HepG2 (cell line): ENCODE measurements around the gene DYDC2. TPM values are rescaled to one million over a fixed set of nuclear protein-coding genes. Genes with fewer than 3 reads are reported as not detected.

ENCODE experiments used
- EP300 ChIP-seq, 3 experiments: sonication (generic) in 1 of 3; formaldehyde crosslinking in 1 of 3; IDR thresholded peaks; 2 replicates each; pipeline versions ENCODE4 v1.5.1 to v1.6.1; 2011 to 2020; ENCODE audit warnings: low read depth in 2 of 3, low read length in 2 of 3, borderline replicate concordance in 1 of 3, improper control_type of control experiment in 1 of 3, mild to moderate bottlenecking in 1 of 3, missing genetic modification reagents in 1 of 3, moderate library complexity in 1 of 3
- GLI4 ChIP-seq: sonication (generic); formaldehyde crosslinking; IDR thresholded peaks from 2 replicates; pipeline ENCODE4 v1.5.1; 2020; ENCODE audit warnings: missing genetic modification reagents, mild to moderate bottlenecking, moderate library complexity, borderline replicate concordance
- KDM2A ChIP-seq: sonication (generic); formaldehyde crosslinking; IDR thresholded peaks from 2 replicates; pipeline ENCODE4 v1.4.0; 2020; ENCODE audit warnings: low read depth, missing genetic modification reagents, borderline replicate concordance
- LRRFIP1 ChIP-seq: sonication (generic); formaldehyde crosslinking; conservative IDR thresholded peaks from 2 replicates; pipeline ENCODE4 v1.4.0; 2020; ENCODE audit warnings: missing genetic modification reagents
- TFAP4 ChIP-seq: sonication (generic); IDR thresholded peaks from 2 replicates; pipeline ENCODE4 v1.6.1; 2016; ENCODE audit warnings: low read depth, borderline replicate concordance
- ZNF225 ChIP-seq: sonication (generic); formaldehyde crosslinking; IDR thresholded peaks from 2 replicates; pipeline ENCODE4 v1.4.0; 2020; ENCODE audit warnings: mild to moderate bottlenecking, missing genetic modification reagents
- ZNF362 ChIP-seq: sonication (generic); formaldehyde crosslinking; IDR thresholded peaks from 2 replicates; pipeline ENCODE4 v1.4.0; 2020; ENCODE audit warnings: missing genetic modification reagents, mild to moderate bottlenecking, borderline replicate concordance
- ZNF646 ChIP-seq: sonication (generic); formaldehyde crosslinking; IDR thresholded peaks from 2 replicates; pipeline ENCODE4 v1.9.0; 2021; ENCODE audit warnings: mild to moderate bottlenecking, missing genetic modification reagents
- ZSCAN20 ChIP-seq: sonication (generic); formaldehyde crosslinking; IDR thresholded peaks from 2 replicates; pipeline ENCODE4 v1.4.0; 2020; ENCODE audit warnings: missing genetic modification reagents, mild to moderate bottlenecking, borderline replicate concordance
- polyA plus RNA-seq, 8 experiments: library from polyadenylated mRNA; depleted of rRNA in 3 of 8; stranded (reverse) in 7 of 8; unstranded in 1 of 8; fragments of >200 nt; fragmentation: Illumina TruSeq in 4 of 8; extraction: Trizol in 4 of 8; gene quantifications; 2 replicates each; pipeline versions ENCODE4 v1.2.1 to v1.2.3, GENCODE V29; 2011 to 2016; ENCODE audit warnings: low read depth in 4 of 8, missing spikeins in 1 of 8, mixed read lengths in 1 of 8; ENCODE audit not compliant: insufficient read depth in 1 of 8
- total RNA-seq, 5 experiments: library from RNA; depleted of rRNA; stranded (reverse); fragments of >200 nt; fragmentation: Illumina TruSeq; extraction: Trizol; gene quantifications; 2 replicates each; pipeline ENCODE4 v1.2.3, GENCODE V29; 2016; ENCODE audit warnings: low read depth in 1 of 5

Gene DYDC2
- total and polyA plus RNA-seq, 2 of the 13 experiments (the other 11 are each of a cell fraction or from before 2014, with no cell fraction given), result 0.98 to 2.3 TPM

- TF ChIP-seq EP300 (IDR thresholded peaks at IDR 0.05; ENCODE audit: low read depth in 2 of 2, low read length in 2 of 2) (no peak), EP300 (CRISPR knock-in tag; IDR thresholded peaks at IDR 0.05; ENCODE audit: borderline replicate concordance) (no peak), LRRFIP1 (CRISPR knock-in tag) (no peak), KDM2A (no peak), TFAP4 (peak; percentile 71; the same call in 1 of the 2 replicates), ZSCAN20 (CRISPR knock-in tag) (no peak), ZNF646 (CRISPR knock-in tag) (no peak), ZNF362 (CRISPR knock-in tag) (peak; percentile 77; the same call in 1 of the 2 replicates), ZNF225 (CRISPR knock-in tag) (no peak), GLI4 (no peak)
- TF ChIP-seq, all 625 proteins: peak for 9
Measured at GRCh38 chr10:80382989-80383388, 26.4 kb downstream of the DYDC2 start (continued).
